ENCODE results near the gene NELL1.

Gene NELL1

DNA sequence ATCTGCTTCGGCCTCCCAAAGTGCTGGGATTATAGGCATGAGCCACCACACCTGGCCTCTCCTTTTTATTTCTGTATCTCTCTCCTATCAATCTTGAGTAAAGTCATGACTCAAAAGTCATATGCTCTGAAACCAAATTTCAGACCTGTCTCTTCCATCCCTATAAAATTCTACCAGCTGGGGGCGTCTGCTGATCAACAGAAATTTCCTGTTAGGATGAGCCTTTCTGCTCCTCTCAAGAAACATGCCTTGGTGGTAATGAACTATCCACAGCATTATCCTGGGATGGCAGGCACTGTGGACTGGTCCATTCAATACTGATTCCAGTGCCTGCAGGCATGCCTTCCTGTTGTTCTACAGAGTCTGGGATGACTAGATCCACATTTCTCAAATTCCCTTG lies 472.6 kb downstream of the NELL1 start:
- Histone ChIP-seq H3K27me3 (replicated peaks; ENCODE audit: control insufficient read depth, insufficient read depth, low read length) (no peaks in the 10 kb centered on the region), H3K36me3 (ENCODE audit: control insufficient read depth, insufficient read depth, low read length) (no peaks in the 10 kb centered on the region), H3K4me3 (replicated peaks; ENCODE audit: low read depth, low read length) (no peak overlapping the region)
- TF ChIP-seq CTCF (IDR thresholded peaks at IDR 0.05; ENCODE audit: insufficient read depth, low read length, poor library complexity, severe bottlenecking) = peak; percentile 29
- DNase-seq (ENCODE audit: extremely low read depth, insufficient read length) = no peak

- H3K27me3 ChIP-seq (replicated peaks; ENCODE audit: control insufficient read depth, insufficient read depth, low read length) = no peaks in the 10 kb centered on the region
- no peak for DNase-seq (ENCODE audit: extremely low read depth, insufficient read length)
- H3K36me3 ChIP-seq (ENCODE audit: control insufficient read depth, insufficient read depth, low read length) = no peaks in the 10 kb centered on the region
- no peak for TF ChIP-seq CTCF (IDR thresholded peaks at IDR 0.05; ENCODE audit: insufficient read depth, low read length, poor library complexity, severe bottlenecking)
- no peak overlapping the region for H3K4me3 ChIP-seq (replicated peaks; ENCODE audit: low read depth, low read length)
Measured at GRCh38 chr11:21144531-21144930, 475.1 kb downstream of the NELL1 start.

DNA sequence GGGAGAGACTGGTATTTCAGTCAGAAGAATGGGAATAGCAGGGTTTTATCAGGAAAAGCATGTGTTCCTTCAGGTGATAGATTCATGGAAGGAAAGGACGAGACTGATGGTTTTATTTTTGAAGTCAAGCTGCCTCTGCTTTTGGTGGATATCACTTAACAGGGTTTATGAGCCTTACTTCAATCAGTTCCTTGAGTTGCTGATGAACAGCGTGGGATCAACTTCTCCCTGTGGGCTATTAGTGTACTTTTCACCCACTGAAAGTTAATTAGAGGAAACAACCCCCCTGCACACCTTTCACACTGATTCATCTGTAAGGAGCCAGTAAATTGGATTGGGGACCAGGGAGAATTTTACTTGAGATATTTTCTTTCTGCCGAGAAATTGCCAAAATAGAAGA lies 479.0 kb downstream of the NELL1 start:
- no peaks in the 10 kb centered on the region for H3K27me3 ChIP-seq (replicated peaks; ENCODE audit: control insufficient read depth, insufficient read depth, low read length)
- no peak for DNase-seq (ENCODE audit: extremely low read depth, insufficient read length)
- TF ChIP-seq CTCF (IDR thresholded peaks at IDR 0.05; ENCODE audit: insufficient read depth, low read length, poor library complexity, severe bottlenecking) = no peak
- H3K36me3 ChIP-seq (ENCODE audit: control insufficient read depth, insufficient read depth, low read length) = no peaks in the 10 kb centered on the region
- no peak overlapping the region for H3K4me3 ChIP-seq (replicated peaks; ENCODE audit: low read depth, low read length)

- Histone ChIP-seq H3K27me3 (replicated peaks; ENCODE audit: control insufficient read depth, insufficient read depth, low read length) (no peaks in the 10 kb centered on the region), H3K36me3 (ENCODE audit: control insufficient read depth, insufficient read depth, low read length) (no peaks in the 10 kb centered on the region), H3K4me3 (replicated peaks; ENCODE audit: low read depth, low read length) (no peak overlapping the region)
- DNase-seq (ENCODE audit: extremely low read depth, insufficient read length) = no peak
- no peak for TF ChIP-seq CTCF (IDR thresholded peaks at IDR 0.05; ENCODE audit: insufficient read depth, low read length, poor library complexity, severe bottlenecking)
Measured at GRCh38 chr11:21160140-21160539, 490.8 kb downstream of the NELL1 start.

- no peak for TF ChIP-seq CTCF (IDR thresholded peaks at IDR 0.05; ENCODE audit: insufficient read depth, low read length, poor library complexity, severe bottlenecking)
Measured at GRCh38 chr11:21169639-21170038, 500.3 kb downstream of the NELL1 start.

DNA sequence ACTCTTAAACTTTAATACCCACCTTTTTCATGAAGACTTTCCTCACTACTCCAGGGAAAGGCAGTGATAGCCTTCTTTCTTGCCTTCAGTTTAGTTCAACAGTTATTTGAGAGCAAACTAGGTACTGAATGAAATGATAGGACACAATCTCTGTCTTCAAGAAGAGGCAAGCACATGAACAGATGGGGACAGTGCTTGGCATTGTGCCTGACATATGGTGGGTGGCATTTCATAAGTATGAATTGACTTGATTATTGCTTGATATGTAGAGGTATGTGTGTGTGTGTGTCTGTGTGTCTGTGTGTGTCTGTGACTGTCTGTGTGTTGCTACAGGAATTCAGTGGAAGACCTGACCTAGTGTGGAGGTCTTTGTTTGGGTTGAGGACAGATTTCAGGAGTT lies 504.1 kb downstream of the NELL1 start:
- Histone ChIP-seq H3K27me3 (replicated peaks; ENCODE audit: control insufficient read depth, insufficient read depth, low read length) (no peaks in the 10 kb centered on the region), H3K36me3 (ENCODE audit: control insufficient read depth, insufficient read depth, low read length) (no peaks in the 10 kb centered on the region), H3K4me3 (replicated peaks; ENCODE audit: low read depth, low read length) (no peak overlapping the region)
- DNase-seq (ENCODE audit: extremely low read depth, insufficient read length) = no peak
- TF ChIP-seq CTCF (IDR thresholded peaks at IDR 0.05; ENCODE audit: insufficient read depth, low read length, poor library complexity, severe bottlenecking) = no peak

More at GRCh38 chr11:21169639-21170038, 500.3 kb downstream of the NELL1 start:
- H3K27me3 ChIP-seq (replicated peaks; ENCODE audit: control insufficient read depth, insufficient read depth, low read length) = no peaks in the 10 kb centered on the region
- H3K4me3 ChIP-seq (replicated peaks; ENCODE audit: low read depth, low read length) = no peak overlapping the region
- DNase-seq (ENCODE audit: extremely low read depth, insufficient read length) = no peak
- H3K36me3 ChIP-seq (ENCODE audit: control insufficient read depth, insufficient read depth, low read length) = no peaks in the 10 kb centered on the region

All from GM06990 (cell line).